ENCODE data around the gene MIER2. TPM values are rescaled to one million over a fixed set of nuclear protein-coding genes. Genes with fewer than 3 reads are reported as not detected.

MIER2 gene
- total and polyA plus RNA-seq, 8 donors: 5.8 to 29.6 (median 13.2) TPM

- intact Hi-C loops (cut with DNase I; ENCODE audit: low total_unique reads): no loop called here
- DNase-seq: no peak
- H3K27ac ChIP-seq: no peak overlapping the region
- WGBS, 5 donors: 93 to 96% (median 93%) methylated on average over 18 to 19 of the region's 19 CpGs
- no peak overlapping the region for H3K4me3 ChIP-seq
- H3K4me1 ChIP-seq: peaks cover 0 to 15% (median 2%) of the 10 kb centered on the region in 4 donors
- H3K36me3 ChIP-seq: peaks cover 24 to 57% (median 52%) of the 10 kb centered on the region in 4 donors
- no peaks in the 10 kb centered on the region for H3K27me3 ChIP-seq
- peaks cover 0 to 5% (median 2%) of the 10 kb centered on the region in 4 donors for H3K9me3 ChIP-seq
- no peak for TF ChIP-seq POLR2AphosphoS5 (IDR thresholded peaks at IDR 0.05)
- TF ChIP-seq POLR2A (IDR thresholded peaks at IDR 0.05): no peak
- TF ChIP-seq EP300 (IDR thresholded peaks at IDR 0.05): no peak
- TF ChIP-seq, protein P1, sequence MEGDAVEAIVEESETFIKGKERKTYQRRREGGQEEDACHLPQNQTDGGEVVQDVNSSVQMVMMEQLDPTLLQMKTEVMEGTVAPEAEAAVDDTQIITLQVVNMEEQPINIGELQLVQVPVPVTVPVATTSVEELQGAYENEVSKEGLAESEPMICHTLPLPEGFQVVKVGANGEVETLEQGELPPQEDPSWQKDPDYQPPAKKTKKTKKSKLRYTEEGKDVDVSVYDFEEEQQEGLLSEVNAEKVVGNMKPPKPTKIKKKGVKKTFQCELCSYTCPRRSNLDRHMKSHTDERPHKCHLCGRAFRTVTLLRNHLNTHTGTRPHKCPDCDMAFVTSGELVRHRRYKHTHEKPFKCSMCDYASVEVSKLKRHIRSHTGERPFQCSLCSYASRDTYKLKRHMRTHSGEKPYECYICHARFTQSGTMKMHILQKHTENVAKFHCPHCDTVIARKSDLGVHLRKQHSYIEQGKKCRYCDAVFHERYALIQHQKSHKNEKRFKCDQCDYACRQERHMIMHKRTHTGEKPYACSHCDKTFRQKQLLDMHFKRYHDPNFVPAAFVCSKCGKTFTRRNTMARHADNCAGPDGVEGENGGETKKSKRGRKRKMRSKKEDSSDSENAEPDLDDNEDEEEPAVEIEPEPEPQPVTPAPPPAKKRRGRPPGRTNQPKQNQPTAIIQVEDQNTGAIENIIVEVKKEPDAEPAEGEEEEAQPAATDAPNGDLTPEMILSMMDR (IDR thresholded peaks at IDR 0.05): no peak
These were observed 10.1 kb downstream of the MIER2 start for GRCh38 chr19:334296-335071.

GRCh38 chr19:330503-330902 lies 14.1 kb downstream of the MIER2 start:
- H3K27me3 ChIP-seq: no peaks in the 10 kb centered on the region
- H3K9me3 ChIP-seq: peaks cover 0 to 21% (median 13%) of the 10 kb centered on the region in 4 donors
- H3K4me1 ChIP-seq: peaks cover 0 to 8% (median 0%) of the 10 kb centered on the region in 4 donors
- no peak for DNase-seq
- H3K27ac ChIP-seq: no peak overlapping the region
- no peak for TF ChIP-seq EP300 (IDR thresholded peaks at IDR 0.05)
- WGBS, 5 donors: 96 to 98% (median 98%) methylated on average over 8 of the region's 8 CpGs
- intact Hi-C loops (cut with DNase I; ENCODE audit: low total_unique reads): no loop called here
- H3K4me3 ChIP-seq: no peak overlapping the region
- H3K36me3 ChIP-seq: peaks cover 63 to 86% (median 86%) of the 10 kb centered on the region in 4 donors

- Histone ChIP-seq H3K27ac (no peak overlapping the region), H3K9me3 (peaks cover 0 to 21% (median 13%) of the 10 kb centered on the region in 4 donors), H3K36me3 (peaks cover 69 to 86% (median 86%) of the 10 kb centered on the region in 4 donors), H3K4me1 (peaks cover 0 to 2% (median 0%) of the 10 kb centered on the region in 4 donors), H3K4me3 (no peak overlapping the region), H3K27me3 (no peaks in the 10 kb centered on the region)
- intact Hi-C loops (cut with DNase I; ENCODE audit: low total_unique reads): no loop called here
- no peak for DNase-seq
- TF ChIP-seq, protein P1 (IDR thresholded peaks at IDR 0.05): no peak
- TF ChIP-seq POLR2A (IDR thresholded peaks at IDR 0.05) (no peak), EP300 (IDR thresholded peaks at IDR 0.05) (no peak), POLR2AphosphoS5 (IDR thresholded peaks at IDR 0.05) (no peak)
- 94 to 98% (median 97%) methylated on average over 7 of the region's 7 CpGs for WGBS, 5 donors
These were observed 14.7 kb downstream of the MIER2 start for GRCh38 chr19:329876-330275.

DNA sequence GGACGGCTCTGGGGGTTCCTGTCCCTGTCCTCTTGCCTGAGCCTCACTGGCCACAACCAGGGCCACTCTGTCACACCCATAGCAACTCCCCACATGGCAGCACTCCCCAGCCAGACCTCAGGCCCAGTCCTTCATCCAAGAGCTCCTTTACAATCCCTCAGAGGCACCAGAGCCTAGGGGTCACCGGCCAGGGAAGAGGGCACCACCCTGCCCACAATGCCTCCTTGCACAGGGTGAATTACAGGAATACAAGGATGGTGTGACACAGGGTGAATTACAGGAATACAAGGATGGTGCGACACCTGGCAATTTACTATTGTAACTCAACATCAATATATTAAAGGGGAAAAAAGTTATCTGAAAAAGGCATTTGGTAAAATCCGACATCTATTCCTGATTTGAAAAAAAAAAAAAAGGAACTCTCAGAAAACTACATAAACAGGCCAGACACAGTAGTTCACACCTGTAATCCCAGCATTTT lies 16.5 kb downstream of the MIER2 start:
- intact Hi-C loops (cut with DNase I; ENCODE audit: low total_unique reads): no loop called here
- H3K27me3 ChIP-seq: no peaks in the 10 kb centered on the region
- no peaks in the 10 kb centered on the region for H3K4me1 ChIP-seq
- peaks cover 68 to 92% (median 90%) of the 10 kb centered on the region in 4 donors for H3K36me3 ChIP-seq
- peaks cover 0 to 21% (median 13%) of the 10 kb centered on the region in 4 donors for H3K9me3 ChIP-seq
- H3K4me3 ChIP-seq: no peak overlapping the region
- H3K27ac ChIP-seq: no peak overlapping the region
- TF ChIP-seq POLR2AphosphoS5 (IDR thresholded peaks at IDR 0.05) (no peak), POLR2A (IDR thresholded peaks at IDR 0.05) (no peak), EP300 (IDR thresholded peaks at IDR 0.05) (no peak)
- TF ChIP-seq, protein P1 (IDR thresholded peaks at IDR 0.05): no peak
- DNase-seq: no peak
- WGBS, 5 donors: 87 to 100% (median 98%) methylated on average over 4 of the region's 4 CpGs

Measured in stomach (tissue), 9 donors.